Prostate gland (tissue), 2 donors: ENCODE measurements around the gene RYR3.

Source experiments
- CTCF ChIP-seq, 4 experiments: fragments of 200-600 bp in 2 of 4; fragments of 450-650 bp in 2 of 4; sonication (generic) in 2 of 4; IDR thresholded peaks; 1 replicate in 3 of 4; 2 replicates in 1 of 4; pipeline ENCODE4 v1.5.1; 2016 to 2019; ENCODE audit warnings: antibody characterized with exemption in 4 of 4, mild to moderate bottlenecking in 2 of 4, moderate library complexity in 2 of 4
- POLR2A ChIP-seq: fragments of 450-650 bp; IDR thresholded peaks from one replicate; pipeline ENCODE4 v1.6.1; 2016; ENCODE audit warnings: antibody characterized with exemption, mild to moderate bottlenecking

- no peak for TF ChIP-seq CTCF (IDR thresholded peaks at IDR 0.05)
- TF ChIP-seq POLR2A = no peak
Measured at GRCh38 chr15:33329457-33329856, 18.7 kb downstream of the RYR3 start.
